22Rv1 (cell line): ENCODE measurements around the gene SRPK1.

Source experiments
- ZFX ChIP-seq: fragments of 450-650 bp; IDR thresholded peaks from 2 replicates; pipeline ENCODE4 v1.6.1; 2017; ENCODE audit warnings: antibody characterized with exemption, borderline replicate concordance
- TF ChIP-seq, protein P1 (sequence below): fragments of 450-650 bp; IDR thresholded peaks from 2 replicates; pipeline ENCODE4 v1.5.1; 2017; ENCODE audit warnings: mild to moderate bottlenecking

- TF ChIP-seq, protein P1, sequence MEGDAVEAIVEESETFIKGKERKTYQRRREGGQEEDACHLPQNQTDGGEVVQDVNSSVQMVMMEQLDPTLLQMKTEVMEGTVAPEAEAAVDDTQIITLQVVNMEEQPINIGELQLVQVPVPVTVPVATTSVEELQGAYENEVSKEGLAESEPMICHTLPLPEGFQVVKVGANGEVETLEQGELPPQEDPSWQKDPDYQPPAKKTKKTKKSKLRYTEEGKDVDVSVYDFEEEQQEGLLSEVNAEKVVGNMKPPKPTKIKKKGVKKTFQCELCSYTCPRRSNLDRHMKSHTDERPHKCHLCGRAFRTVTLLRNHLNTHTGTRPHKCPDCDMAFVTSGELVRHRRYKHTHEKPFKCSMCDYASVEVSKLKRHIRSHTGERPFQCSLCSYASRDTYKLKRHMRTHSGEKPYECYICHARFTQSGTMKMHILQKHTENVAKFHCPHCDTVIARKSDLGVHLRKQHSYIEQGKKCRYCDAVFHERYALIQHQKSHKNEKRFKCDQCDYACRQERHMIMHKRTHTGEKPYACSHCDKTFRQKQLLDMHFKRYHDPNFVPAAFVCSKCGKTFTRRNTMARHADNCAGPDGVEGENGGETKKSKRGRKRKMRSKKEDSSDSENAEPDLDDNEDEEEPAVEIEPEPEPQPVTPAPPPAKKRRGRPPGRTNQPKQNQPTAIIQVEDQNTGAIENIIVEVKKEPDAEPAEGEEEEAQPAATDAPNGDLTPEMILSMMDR = no peak
- TF ChIP-seq ZFX = no peak
These were observed 109.8 kb downstream of the SRPK1 start for GRCh38 chr6:35810971-35811698.
